Liver (tissue), 9 donors: ENCODE data around the gene LOXL3. TPM values are rescaled to one million over a fixed set of nuclear protein-coding genes. Genes with fewer than 3 reads are reported as not detected.

Experiments used
- DNase-seq: peaks from one replicate; pipeline ENCODE4 v3.0.0-alpha.2; 2017; ENCODE audit warnings: low spot score
- H3K27ac ChIP-seq, 2 donors: one replicate each; pipeline ENCODE4 v1.7.0; 2013; ENCODE audit warnings: inconsistent platforms in 2 of 2, low read length in 2 of 2, control low read depth in 1 of 2, low read depth in 1 of 2, mild to moderate bottlenecking in 1 of 2
- H3K27me3 ChIP-seq, 4 donors: one replicate each; pipeline versions ENCODE4 v1.6.1 to v1.7.0; 2013; ENCODE audit warnings: low read length in 3 of 4, inconsistent platforms in 1 of 4, mild to moderate bottlenecking in 1 of 4, moderate library complexity in 1 of 4; ENCODE audit not compliant: control insufficient read depth in 4 of 4, insufficient read depth in 4 of 4
- H3K36me3 ChIP-seq, 4 donors: one replicate each; pipeline versions ENCODE4 v1.6.1 to v1.7.0; 2013; ENCODE audit warnings: low read length in 3 of 4, mild to moderate bottlenecking in 3 of 4, low read depth in 1 of 4, moderate library complexity in 1 of 4; ENCODE audit not compliant: control insufficient read depth in 4 of 4, insufficient read depth in 3 of 4
- H3K4me1 ChIP-seq, 4 donors: one replicate each; pipeline versions ENCODE4 v1.6.1 to v1.7.0; 2013; ENCODE audit warnings: low read length in 3 of 4, mild to moderate bottlenecking in 3 of 4, moderate library complexity in 1 of 4; ENCODE audit not compliant: control insufficient read depth in 4 of 4, insufficient read depth in 4 of 4
- H3K4me3 ChIP-seq, 3 donors: one replicate each; pipeline versions ENCODE4 v1.6.1 to v1.7.0; 2013; ENCODE audit warnings: low read length in 3 of 3, control low read depth in 1 of 3, low read depth in 1 of 3, mild to moderate bottlenecking in 1 of 3
- H3K9ac ChIP-seq, 2 donors: one replicate each; pipeline ENCODE4 v1.7.0; 2013; ENCODE audit warnings: low read length in 2 of 2, mild to moderate bottlenecking in 2 of 2, moderate library complexity in 2 of 2, control low read depth in 1 of 2, low read depth in 1 of 2
- H3K9me3 ChIP-seq, 4 donors: one replicate each; pipeline versions ENCODE4 v1.6.1 to v1.7.0; 2013; ENCODE audit warnings: low read length in 3 of 4; ENCODE audit not compliant: control insufficient read depth in 4 of 4
- EGR1 ChIP-seq, 2 donors: IDR thresholded peaks; 2 replicates each; pipeline ENCODE4 v1.6.1; 2016 to 2018; ENCODE audit warnings: antibody characterized with exemption in 2 of 2, low read depth in 2 of 2
- FOXA1 ChIP-seq: IDR thresholded peaks from 2 replicates; pipeline ENCODE4 v1.6.1; 2016; ENCODE audit warnings: antibody characterized with exemption
- FOXA2 ChIP-seq: IDR thresholded peaks from 2 replicates; pipeline ENCODE4 v1.6.1; 2016; ENCODE audit warnings: antibody characterized with exemption
- GABPA ChIP-seq, 2 donors: IDR thresholded peaks in 1 of 2; conservative IDR thresholded peaks in 1 of 2; 2 replicates each; pipeline ENCODE4 v1.6.1; 2016; ENCODE audit warnings: antibody characterized with exemption in 2 of 2, mild to moderate bottlenecking in 1 of 2, moderate library complexity in 1 of 2
- HNF4A ChIP-seq, 2 donors: conservative IDR thresholded peaks; 2 replicates each; pipeline ENCODE4 v1.6.1; 2016; ENCODE audit warnings: antibody characterized with exemption in 2 of 2, mild to moderate bottlenecking in 2 of 2
- HNF4G ChIP-seq: IDR thresholded peaks from 2 replicates; pipeline ENCODE4 v1.6.1; 2016; ENCODE audit warnings: antibody characterized with exemption
- JUND ChIP-seq, 2 donors: IDR thresholded peaks; 2 replicates each; pipeline ENCODE4 v1.6.1; 2016; ENCODE audit warnings: antibody characterized with exemption in 2 of 2
- NR2F2 ChIP-seq: IDR thresholded peaks from 2 replicates; pipeline ENCODE4 v1.6.1; 2016; ENCODE audit warnings: antibody characterized with exemption
- RXRA ChIP-seq, 2 donors: IDR thresholded peaks; 2 replicates each; pipeline ENCODE4 v1.6.1; 2017 to 2018; ENCODE audit warnings: antibody characterized with exemption in 2 of 2, mild to moderate bottlenecking in 1 of 2
- TAF1 ChIP-seq: conservative IDR thresholded peaks from 2 replicates; pipeline ENCODE4 v1.6.1; 2016; ENCODE audit warnings: antibody characterized with exemption, mild to moderate bottlenecking
- YY1 ChIP-seq: IDR thresholded peaks from 2 replicates; pipeline ENCODE4 v1.6.1; 2016; ENCODE audit warnings: antibody characterized with exemption, mild to moderate bottlenecking
- WGBS: extraction: QIAGEN DNeasy Blood & Tissue Kit; methylation state at CpG from one replicate; pipeline ENCODE4 v1.1.7; 2013; 5-methylcytosine and 5-hydroxymethylcytosine counted together
- polyA plus RNA-seq, 2 donors: library from polyadenylated mRNA; stranded (reverse) in 1 of 2; unstranded in 1 of 2; fragments of 200-250 nt in 1 of 2; fragments of >200 nt in 1 of 2; fragmentation: Nextera tagmentation in 1 of 2; extraction: Ambion mirVana in 1 of 2; gene quantifications; one replicate each; pipeline versions ENCODE4 v1.2.1 to v1.2.3, GENCODE V29; 2013 to 2015
- total RNA-seq, 2 donors: library from RNA; depleted of rRNA; stranded (reverse); fragments of >200 nt; gene quantifications; one replicate each; pipeline ENCODE4 v1.2.3, GENCODE V29; 2014
- TF ChIP-seq, protein P1 (sequence below): IDR thresholded peaks from 2 replicates; pipeline ENCODE4 v1.6.1; 2016; ENCODE audit warnings: antibody characterized with exemption, mild to moderate bottlenecking
- TF ChIP-seq, protein P2 (sequence below): IDR thresholded peaks from 2 replicates; pipeline ENCODE4 v1.6.1; 2016; ENCODE audit warnings: antibody characterized with exemption
- TF ChIP-seq, protein P3 (sequence below): fragments of 150-350 bp; IDR thresholded peaks from 2 replicates; pipeline ENCODE4 v1.5.1; 2017; ENCODE audit warnings: improper control_type of control experiment, low read depth, low read length; ENCODE audit not compliant: missing input control
- TF ChIP-seq, protein P4 (sequence below): IDR thresholded peaks from 2 replicates; pipeline ENCODE4 v1.6.1; 2016; ENCODE audit warnings: antibody characterized with exemption
- donor health status: healthy.
- donor health status: healthy.
- donor health status: healthy.
- donor health status: healthy.
- donor health status: healthy.

The LOXL3 gene
- total and polyA plus RNA-seq, 4 donors: 0.31 to 2.8 (median 1.3) TPM

DNA sequence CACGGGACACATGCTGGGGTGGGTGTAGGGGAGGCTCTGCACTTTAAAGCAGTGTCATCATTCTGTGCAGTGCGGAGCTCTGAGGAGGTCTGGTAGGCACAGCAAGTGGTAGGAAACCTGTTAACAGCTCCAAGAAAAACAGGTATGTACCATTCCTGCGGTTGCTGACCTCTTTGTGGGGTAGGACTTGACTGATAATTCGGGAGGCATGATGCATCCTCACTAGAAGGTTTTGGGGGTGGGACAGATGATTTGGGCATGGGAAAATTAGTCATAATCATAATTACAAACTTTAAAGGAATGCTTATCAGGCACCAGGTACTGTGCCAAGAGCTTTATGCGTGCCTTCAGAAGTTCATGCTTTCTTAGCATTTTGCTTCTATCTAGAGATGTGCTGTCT is 10.5 kb upstream of the LOXL3 start:
- H3K36me3 ChIP-seq: no peaks in the 10 kb centered on the region
- 75% methylated on average over 5 of the region's 5 CpGs for WGBS
- DNase-seq: no peak
- no peaks in the 10 kb centered on the region for H3K9me3 ChIP-seq
- no peak overlapping the region for H3K4me3 ChIP-seq
- no peaks in the 10 kb centered on the region for H3K4me1 ChIP-seq
- no peak overlapping the region for H3K9ac ChIP-seq
- TF ChIP-seq, protein P1, sequence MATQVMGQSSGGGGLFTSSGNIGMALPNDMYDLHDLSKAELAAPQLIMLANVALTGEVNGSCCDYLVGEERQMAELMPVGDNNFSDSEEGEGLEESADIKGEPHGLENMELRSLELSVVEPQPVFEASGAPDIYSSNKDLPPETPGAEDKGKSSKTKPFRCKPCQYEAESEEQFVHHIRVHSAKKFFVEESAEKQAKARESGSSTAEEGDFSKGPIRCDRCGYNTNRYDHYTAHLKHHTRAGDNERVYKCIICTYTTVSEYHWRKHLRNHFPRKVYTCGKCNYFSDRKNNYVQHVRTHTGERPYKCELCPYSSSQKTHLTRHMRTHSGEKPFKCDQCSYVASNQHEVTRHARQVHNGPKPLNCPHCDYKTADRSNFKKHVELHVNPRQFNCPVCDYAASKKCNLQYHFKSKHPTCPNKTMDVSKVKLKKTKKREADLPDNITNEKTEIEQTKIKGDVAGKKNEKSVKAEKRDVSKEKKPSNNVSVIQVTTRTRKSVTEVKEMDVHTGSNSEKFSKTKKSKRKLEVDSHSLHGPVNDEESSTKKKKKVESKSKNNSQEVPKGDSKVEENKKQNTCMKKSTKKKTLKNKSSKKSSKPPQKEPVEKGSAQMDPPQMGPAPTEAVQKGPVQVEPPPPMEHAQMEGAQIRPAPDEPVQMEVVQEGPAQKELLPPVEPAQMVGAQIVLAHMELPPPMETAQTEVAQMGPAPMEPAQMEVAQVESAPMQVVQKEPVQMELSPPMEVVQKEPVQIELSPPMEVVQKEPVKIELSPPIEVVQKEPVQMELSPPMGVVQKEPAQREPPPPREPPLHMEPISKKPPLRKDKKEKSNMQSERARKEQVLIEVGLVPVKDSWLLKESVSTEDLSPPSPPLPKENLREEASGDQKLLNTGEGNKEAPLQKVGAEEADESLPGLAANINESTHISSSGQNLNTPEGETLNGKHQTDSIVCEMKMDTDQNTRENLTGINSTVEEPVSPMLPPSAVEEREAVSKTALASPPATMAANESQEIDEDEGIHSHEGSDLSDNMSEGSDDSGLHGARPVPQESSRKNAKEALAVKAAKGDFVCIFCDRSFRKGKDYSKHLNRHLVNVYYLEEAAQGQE: no peak
- TF ChIP-seq HNF4G: no peak
- TF ChIP-seq, protein P2, sequence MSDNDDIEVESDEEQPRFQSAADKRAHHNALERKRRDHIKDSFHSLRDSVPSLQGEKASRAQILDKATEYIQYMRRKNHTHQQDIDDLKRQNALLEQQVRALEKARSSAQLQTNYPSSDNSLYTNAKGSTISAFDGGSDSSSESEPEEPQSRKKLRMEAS: no peak
- no peak for TF ChIP-seq JUND (IDR thresholded peaks at IDR 0.05)
- TF ChIP-seq GABPA (IDR thresholded peaks at IDR 0.05 in 1 of 2, conservative IDR thresholded peaks at IDR 0.05 in 1 of 2): no peak
- TF ChIP-seq, protein P3, sequence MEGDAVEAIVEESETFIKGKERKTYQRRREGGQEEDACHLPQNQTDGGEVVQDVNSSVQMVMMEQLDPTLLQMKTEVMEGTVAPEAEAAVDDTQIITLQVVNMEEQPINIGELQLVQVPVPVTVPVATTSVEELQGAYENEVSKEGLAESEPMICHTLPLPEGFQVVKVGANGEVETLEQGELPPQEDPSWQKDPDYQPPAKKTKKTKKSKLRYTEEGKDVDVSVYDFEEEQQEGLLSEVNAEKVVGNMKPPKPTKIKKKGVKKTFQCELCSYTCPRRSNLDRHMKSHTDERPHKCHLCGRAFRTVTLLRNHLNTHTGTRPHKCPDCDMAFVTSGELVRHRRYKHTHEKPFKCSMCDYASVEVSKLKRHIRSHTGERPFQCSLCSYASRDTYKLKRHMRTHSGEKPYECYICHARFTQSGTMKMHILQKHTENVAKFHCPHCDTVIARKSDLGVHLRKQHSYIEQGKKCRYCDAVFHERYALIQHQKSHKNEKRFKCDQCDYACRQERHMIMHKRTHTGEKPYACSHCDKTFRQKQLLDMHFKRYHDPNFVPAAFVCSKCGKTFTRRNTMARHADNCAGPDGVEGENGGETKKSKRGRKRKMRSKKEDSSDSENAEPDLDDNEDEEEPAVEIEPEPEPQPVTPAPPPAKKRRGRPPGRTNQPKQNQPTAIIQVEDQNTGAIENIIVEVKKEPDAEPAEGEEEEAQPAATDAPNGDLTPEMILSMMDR: no peak
- TF ChIP-seq FOXA2: no peak
- TF ChIP-seq RXRA (IDR thresholded peaks at IDR 0.05): no peak
- no peak for TF ChIP-seq YY1
- TF ChIP-seq TAF1: no peak
- TF ChIP-seq, protein P4, sequence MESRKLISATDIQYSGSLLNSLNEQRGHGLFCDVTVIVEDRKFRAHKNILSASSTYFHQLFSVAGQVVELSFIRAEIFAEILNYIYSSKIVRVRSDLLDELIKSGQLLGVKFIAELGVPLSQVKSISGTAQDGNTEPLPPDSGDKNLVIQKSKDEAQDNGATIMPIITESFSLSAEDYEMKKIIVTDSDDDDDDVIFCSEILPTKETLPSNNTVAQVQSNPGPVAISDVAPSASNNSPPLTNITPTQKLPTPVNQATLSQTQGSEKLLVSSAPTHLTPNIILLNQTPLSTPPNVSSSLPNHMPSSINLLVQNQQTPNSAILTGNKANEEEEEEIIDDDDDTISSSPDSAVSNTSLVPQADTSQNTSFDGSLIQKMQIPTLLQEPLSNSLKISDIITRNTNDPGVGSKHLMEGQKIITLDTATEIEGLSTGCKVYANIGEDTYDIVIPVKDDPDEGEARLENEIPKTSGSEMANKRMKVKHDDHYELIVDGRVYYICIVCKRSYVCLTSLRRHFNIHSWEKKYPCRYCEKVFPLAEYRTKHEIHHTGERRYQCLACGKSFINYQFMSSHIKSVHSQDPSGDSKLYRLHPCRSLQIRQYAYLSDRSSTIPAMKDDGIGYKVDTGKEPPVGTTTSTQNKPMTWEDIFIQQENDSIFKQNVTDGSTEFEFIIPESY: no peak
- no peak for TF ChIP-seq NR2F2
- no peaks in the 10 kb centered on the region for H3K27me3 ChIP-seq
- H3K27ac ChIP-seq: no peak overlapping the region

DNA sequence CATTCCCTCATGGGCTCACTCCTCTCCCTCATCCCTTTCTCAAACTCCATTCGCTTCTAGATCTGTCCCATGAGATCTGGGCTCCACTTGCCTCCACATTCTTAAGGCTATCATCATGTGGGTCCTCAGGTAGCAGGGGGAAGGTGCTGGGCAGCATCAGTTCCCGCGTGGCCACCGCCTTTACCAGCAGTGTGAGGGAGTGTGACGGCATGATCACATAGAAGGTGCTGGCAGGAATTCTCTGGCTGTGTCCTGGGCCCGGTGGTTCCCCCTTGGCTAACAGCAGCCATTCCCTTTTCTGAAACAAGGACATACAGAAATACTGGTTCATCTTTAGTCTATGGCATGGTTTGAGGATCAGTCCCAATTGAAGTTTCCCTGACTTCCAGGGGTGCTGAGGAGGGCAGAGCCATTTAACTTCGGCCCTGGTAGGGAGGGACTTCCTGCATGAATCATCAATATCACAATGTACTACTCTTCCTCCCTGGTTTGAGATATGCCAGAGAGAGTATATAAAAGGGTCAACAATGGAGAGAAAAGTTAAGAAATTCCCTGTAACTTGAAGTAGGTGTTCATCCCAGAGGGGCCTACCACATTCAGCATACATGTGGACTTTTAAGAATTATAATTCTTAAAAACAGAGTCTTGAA is 8.5 kb upstream of the LOXL3 start:
- Histone ChIP-seq H3K4me1 (no peaks in the 10 kb centered on the region), H3K9me3 (no peaks in the 10 kb centered on the region), H3K36me3 (no peaks in the 10 kb centered on the region), H3K27ac (no peak overlapping the region), H3K9ac (no peak overlapping the region), H3K27me3 (no peaks in the 10 kb centered on the region), H3K4me3 (no peak overlapping the region)
- WGBS: 84% methylated on average over 7 of the region's 7 CpGs
- no peak for DNase-seq
- TF ChIP-seq JUND (IDR thresholded peaks at IDR 0.05): no peak
- TF ChIP-seq TAF1: no peak
- TF ChIP-seq, protein P1: no peak
- no peak for TF ChIP-seq FOXA1
- TF ChIP-seq, protein P2: no peak
- no peak for TF ChIP-seq NR2F2
- no peak for TF ChIP-seq HNF4A (conservative IDR thresholded peaks at IDR 0.05)
- TF ChIP-seq, protein P3: no peak
- TF ChIP-seq EGR1 (IDR thresholded peaks at IDR 0.05; ENCODE audit: low read depth in 2 of 2): no peak
- no peak for TF ChIP-seq GABPA (IDR thresholded peaks at IDR 0.05 in 1 of 2, conservative IDR thresholded peaks at IDR 0.05 in 1 of 2)
